CD14-positive monocyte (primary cell): ENCODE data around the gene KCNMA1. TPM values are rescaled to one million over a fixed set of nuclear protein-coding genes. Genes with fewer than 3 reads are reported as not detected.

Source experiments
- DNase-seq, 3 donors: peaks; one replicate each; pipeline ENCODE4 v3.0.0-alpha.2; 2011 to 2022
- H2AFZ ChIP-seq: 2 replicates; pipeline ENCODE4 v1.6.0; 2012; ENCODE audit warnings: mild to moderate bottlenecking, low read depth, low read length, inconsistent platforms; ENCODE audit not compliant: insufficient read depth, poor library complexity, severe bottlenecking
- H3K27ac ChIP-seq, 2 donors: 1 replicate in 1 of 2; 2 replicates in 1 of 2; pipeline ENCODE4 v1.5.1; 2012 to 2013; ENCODE audit warnings: low read length in 2 of 2, control low read depth in 1 of 2, inconsistent platforms in 1 of 2, low read depth in 1 of 2, mild to moderate bottlenecking in 1 of 2
- H3K27me3 ChIP-seq, 2 donors: one replicate each; pipeline versions ENCODE4 v1.6.0 to v1.6.1; 2011 to 2013; ENCODE audit warnings: low read length in 2 of 2; ENCODE audit not compliant: control insufficient read depth in 2 of 2, insufficient read depth in 2 of 2
- H3K36me3 ChIP-seq, 2 donors: replicated peaks in 1 of 2; 1 replicate in 1 of 2; 2 replicates in 1 of 2; pipeline versions ENCODE4 v1.5.1 to v1.6.1; 2012 to 2013; ENCODE audit warnings: low read length in 2 of 2, control low read depth in 1 of 2, inconsistent platforms in 1 of 2, mild to moderate bottlenecking in 1 of 2; ENCODE audit not compliant: insufficient read depth in 2 of 2, control insufficient read depth in 1 of 2
- H3K4me1 ChIP-seq, 2 donors: 1 replicate in 1 of 2; 2 replicates in 1 of 2; pipeline versions ENCODE4 v1.5.1 to v1.6.1; 2012 to 2013; ENCODE audit warnings: low read length in 2 of 2, control low read depth in 1 of 2, inconsistent platforms in 1 of 2, mild to moderate bottlenecking in 1 of 2, moderate library complexity in 1 of 2; ENCODE audit not compliant: insufficient read depth in 2 of 2, control insufficient read depth in 1 of 2
- H3K4me2 ChIP-seq: replicated peaks from 2 replicates; pipeline ENCODE3; 2012; ENCODE audit warnings: low read length, moderate library complexity, mild to moderate bottlenecking; ENCODE audit not compliant: poor library complexity, severe bottlenecking; ENCODE audit errors: extremely low read depth
- H3K4me3 ChIP-seq, 3 experiments: fragments of 200-600 bp in 1 of 3; sonication (generic) in 1 of 3; replicated peaks in 1 of 3; 1 replicate in 2 of 3; 2 replicates in 1 of 3; pipeline ENCODE4 v1.5.1; 2011 to 2013; ENCODE audit warnings: low read length in 3 of 3, mild to moderate bottlenecking in 3 of 3, control low read depth in 2 of 3, low read depth in 2 of 3, inconsistent platforms in 1 of 3, moderate library complexity in 1 of 3
- H3K79me2 ChIP-seq: 2 replicates; pipeline ENCODE4 v1.6.0; 2012; ENCODE audit warnings: mild to moderate bottlenecking, control low read depth, inconsistent platforms, low read length, moderate library complexity; ENCODE audit not compliant: insufficient read depth
- H3K9ac ChIP-seq: 2 replicates; pipeline ENCODE4 v1.6.0; 2017; ENCODE audit warnings: low read length, mild to moderate bottlenecking; ENCODE audit not compliant: insufficient read depth, poor library complexity, severe bottlenecking
- H3K9me3 ChIP-seq, 2 donors: replicated peaks in 1 of 2; 1 replicate in 1 of 2; 2 replicates in 1 of 2; pipeline versions ENCODE4 v1.5.1 to v1.6.1; 2012 to 2013; ENCODE audit warnings: low read length in 2 of 2, control low read depth in 1 of 2; ENCODE audit not compliant: control insufficient read depth in 1 of 2, insufficient read depth in 1 of 2
- H4K20me1 ChIP-seq: 2 replicates; pipeline ENCODE4 v1.6.0; 2012; ENCODE audit warnings: mild to moderate bottlenecking, low read length, control low read depth, moderate library complexity; ENCODE audit not compliant: insufficient read depth
- H3K27ac Mint-ChIP-seq, 7 donors: one replicate each; pipeline ENCODE4 v1.8.0; 2020; ENCODE audit warnings: mild to moderate bottlenecking in 7 of 7, mixed read lengths in 7 of 7, moderate library complexity in 6 of 7, inconsistent platforms in 2 of 7
- H3K27me3 Mint-ChIP-seq, 3 donors: one replicate each; pipeline ENCODE4 v1.8.0; 2021 to 2022; ENCODE audit warnings: low read depth in 3 of 3, mild to moderate bottlenecking in 3 of 3, mixed read lengths in 3 of 3, moderate library complexity in 3 of 3, inconsistent platforms in 1 of 3
- H3K36me3 Mint-ChIP-seq, 2 donors: one replicate each; pipeline ENCODE4 v1.8.0; 2020; ENCODE audit warnings: mixed read lengths in 2 of 2, inconsistent platforms in 1 of 2, mild to moderate bottlenecking in 1 of 2
- H3K4me1 Mint-ChIP-seq: one replicate; pipeline ENCODE4 v1.8.0; 2020; ENCODE audit warnings: mild to moderate bottlenecking, mixed read lengths
- H3K4me3 Mint-ChIP-seq, 2 donors: one replicate each; pipeline ENCODE4 v1.8.0; 2020; ENCODE audit warnings: mild to moderate bottlenecking in 2 of 2, mixed read lengths in 2 of 2, moderate library complexity in 1 of 2
- H3K9me3 Mint-ChIP-seq, 7 donors: one replicate each; pipeline ENCODE4 v1.8.0; 2020 to 2022; ENCODE audit warnings: mixed read lengths in 7 of 7, mild to moderate bottlenecking in 6 of 7, moderate library complexity in 6 of 7, inconsistent platforms in 2 of 7
- WGBS: methylation state at CpG from one replicate; pipeline ENCODE4 v1.1.5; 2013; ENCODE audit warnings: missing lambda C conversion rate; ENCODE audit not compliant: insufficient coverage; 5-methylcytosine and 5-hydroxymethylcytosine counted together
- intact Hi-C, 2 donors: fragments of 100-400 bp; cut with micrococcal nuclease; formaldehyde crosslinking; loops; one replicate each; pipeline versions ENCODE4 v1.15.0 to v1.15.1; 2023
- polyA plus RNA-seq, 3 donors: library from polyadenylated mRNA; depleted of rRNA in 1 of 3; unstranded in 2 of 3; stranded (reverse) in 1 of 3; fragments of 300-500 nt in 2 of 3; fragments of >200 nt in 1 of 3; fragmentation: Illumina TruSeq in 2 of 3; gene quantifications; 1 replicate in 2 of 3; 2 replicates in 1 of 3; pipeline ENCODE4 v1.2.3, GENCODE V29; 2012 to 2021
- TF ChIP-seq, protein P1 (sequence below): fragments of 200-600 bp; IDR thresholded peaks from one replicate; pipeline ENCODE4 v1.8.0; 2022; ENCODE audit warnings: antibody characterized with exemption, mild to moderate bottlenecking

The KCNMA1 gene
- polyA plus RNA-seq, 3 donors = 0.11 to 1.0 TPM; not detected in 1

- H3K27ac Mint-ChIP-seq = no peak overlapping the region
- no peak overlapping the region for H3K4me3 Mint-ChIP-seq
- H3K4me2 ChIP-seq = no peak overlapping the region
Measured at GRCh38 chr10:77675347-77675746, 37.7 kb upstream of the KCNMA1 start.

GRCh38 chr10:77673515-77674140 is 36.0 kb upstream of the KCNMA1 start:
- Histone ChIP-seq H3K27ac (no peak overlapping the region), H3K36me3 (no peaks in the 10 kb centered on the region), H3K27me3 (no peaks in the 10 kb centered on the region), H3K4me1 (no peaks in the 10 kb centered on the region), H3K4me3 (no peak overlapping the region), H3K79me2 (no peaks in the 10 kb centered on the region), H4K20me1 (no peaks in the 10 kb centered on the region), H3K9ac (no peak overlapping the region), H3K4me2 (no peak overlapping the region), H3K9me3 (no peaks in the 10 kb centered on the region), H2AFZ (no peak overlapping the region)
- Mint-ChIP-seq H3K36me3 (no peaks in the 10 kb centered on the region), H3K4me3 (no peak overlapping the region), H3K4me1 (peaks cover 8% of the 10 kb centered on the region), H3K27me3 (peaks cover 7 to 24% (median 22%) of the 10 kb centered on the region in 3 donors), H3K9me3 (peaks cover 0 to 4% (median 0%) of the 10 kb centered on the region in 7 donors), H3K27ac (no peak overlapping the region)
- DNase-seq = no peak
- intact Hi-C loops = no loop called here
- TF ChIP-seq, protein P1, sequence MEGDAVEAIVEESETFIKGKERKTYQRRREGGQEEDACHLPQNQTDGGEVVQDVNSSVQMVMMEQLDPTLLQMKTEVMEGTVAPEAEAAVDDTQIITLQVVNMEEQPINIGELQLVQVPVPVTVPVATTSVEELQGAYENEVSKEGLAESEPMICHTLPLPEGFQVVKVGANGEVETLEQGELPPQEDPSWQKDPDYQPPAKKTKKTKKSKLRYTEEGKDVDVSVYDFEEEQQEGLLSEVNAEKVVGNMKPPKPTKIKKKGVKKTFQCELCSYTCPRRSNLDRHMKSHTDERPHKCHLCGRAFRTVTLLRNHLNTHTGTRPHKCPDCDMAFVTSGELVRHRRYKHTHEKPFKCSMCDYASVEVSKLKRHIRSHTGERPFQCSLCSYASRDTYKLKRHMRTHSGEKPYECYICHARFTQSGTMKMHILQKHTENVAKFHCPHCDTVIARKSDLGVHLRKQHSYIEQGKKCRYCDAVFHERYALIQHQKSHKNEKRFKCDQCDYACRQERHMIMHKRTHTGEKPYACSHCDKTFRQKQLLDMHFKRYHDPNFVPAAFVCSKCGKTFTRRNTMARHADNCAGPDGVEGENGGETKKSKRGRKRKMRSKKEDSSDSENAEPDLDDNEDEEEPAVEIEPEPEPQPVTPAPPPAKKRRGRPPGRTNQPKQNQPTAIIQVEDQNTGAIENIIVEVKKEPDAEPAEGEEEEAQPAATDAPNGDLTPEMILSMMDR = no peak
- 42% methylated on average over 5 of the region's 6 CpGs for WGBS

More at GRCh38 chr10:77675347-77675746, 37.7 kb upstream of the KCNMA1 start:
- H3K9me3 ChIP-seq = no peaks in the 10 kb centered on the region
- Mint-ChIP-seq H3K36me3 (no peaks in the 10 kb centered on the region), H3K4me1 (peaks cover 8% of the 10 kb centered on the region), H3K27me3 (peaks cover 5 to 17% (median 17%) of the 10 kb centered on the region in 3 donors), H3K9me3 (peaks cover 0 to 4% (median 0%) of the 10 kb centered on the region in 7 donors)
- TF ChIP-seq, protein P1 = no peak
- H4K20me1 ChIP-seq = no peaks in the 10 kb centered on the region
- H3K27ac ChIP-seq = no peak overlapping the region
- H3K4me3 ChIP-seq = no peak overlapping the region
- no peaks in the 10 kb centered on the region for H3K36me3 ChIP-seq
- DNase-seq = no peak
- H3K79me2 ChIP-seq = no peaks in the 10 kb centered on the region
- H2AFZ ChIP-seq = no peak overlapping the region
- no peaks in the 10 kb centered on the region for H3K27me3 ChIP-seq
- H3K4me1 ChIP-seq = no peaks in the 10 kb centered on the region
- no peak overlapping the region for H3K9ac ChIP-seq
- WGBS = 50% methylated on average over 2 of the region's 4 CpGs
- intact Hi-C loops = no loop called here
